A204.1 (cell line): ENCODE data around the gene DMD.
A peak's percentile ranks its signal among the peaks of the same experiment; 100 is the strongest.
"Not testable (repeated sequence)": the region's sequence is repeated elsewhere in the genome, so short reads cannot be mapped to it uniquely, and the experiment has no call there.

ENCODE experiments used
- FAIRE-seq: peaks from 2 replicates; lab custom pipeline; 2012; peaks lifted over from hg19 to GRCh38; lab: Jason Lieb, UNC

Gene DMD

GRCh38 chrX:33149580-33149979 is 61.8 kb downstream of the DMD start:
- no peak for FAIRE-seq

- FAIRE-seq: no peak
Measured at GRCh38 chrX:33149085-33149484, 62.3 kb downstream of the DMD start.

GRCh38 chrX:33142331-33142730 is 69.0 kb downstream of the DMD start:
- no peak for FAIRE-seq

GRCh38 chrX:33138677-33139249 is 72.6 kb downstream of the DMD start:
- no peak for FAIRE-seq

- FAIRE-seq: no peak
Measured at GRCh38 chrX:33134164-33134563, 77.2 kb downstream of the DMD start.

GRCh38 chrX:33133320-33133719 is 78.0 kb downstream of the DMD start:
- FAIRE-seq: no peak

GRCh38 chrX:33132569-33132968 is 78.8 kb downstream of the DMD start:
- no peak for FAIRE-seq

GRCh38 chrX:33129607-33130006 is 81.7 kb downstream of the DMD start:
- FAIRE-seq: no peak

GRCh38 chrX:33128048-33128805 is 83.1 kb downstream of the DMD start:
- no peak for FAIRE-seq

- no peak for FAIRE-seq
Measured at GRCh38 chrX:33126469-33126868, 84.9 kb downstream of the DMD start.

- FAIRE-seq: no peak
Measured at GRCh38 chrX:33109858-33110257, 101.5 kb downstream of the DMD start.

GRCh38 chrX:33106737-33107136 is 104.6 kb downstream of the DMD start:
- FAIRE-seq: no peak

GRCh38 chrX:33095079-33095478 is 116.3 kb downstream of the DMD start:
- peak; percentile 27 for FAIRE-seq

- no peak for FAIRE-seq
Measured at GRCh38 chrX:33087411-33087810, 123.9 kb downstream of the DMD start.

- FAIRE-seq: no peak
Measured at GRCh38 chrX:33086886-33087285, 124.5 kb downstream of the DMD start.

- FAIRE-seq: no peak
Measured at GRCh38 chrX:33082371-33082770, 129.0 kb downstream of the DMD start.

GRCh38 chrX:33078273-33078672 is 133.1 kb downstream of the DMD start:
- no peak for FAIRE-seq

GRCh38 chrX:33073660-33074059 is 137.7 kb downstream of the DMD start:
- not testable (repeated sequence) for FAIRE-seq

- FAIRE-seq: no peak
Measured at GRCh38 chrX:33065415-33065814, 145.9 kb downstream of the DMD start.

GRCh38 chrX:33062041-33062440 is 149.3 kb downstream of the DMD start:
- no peak for FAIRE-seq

GRCh38 chrX:33053001-33053400 is 158.3 kb downstream of the DMD start:
- no peak for FAIRE-seq

- no peak for FAIRE-seq
Measured at GRCh38 chrX:33045882-33046281, 165.5 kb downstream of the DMD start.

GRCh38 chrX:33045245-33045644 is 166.1 kb downstream of the DMD start:
- no peak for FAIRE-seq

- FAIRE-seq: no peak
Measured at GRCh38 chrX:33041141-33041540, 170.2 kb downstream of the DMD start.
